H1 (cell line): ENCODE data around the gene VSIG10L2. TPM values are rescaled to one million over a fixed set of nuclear protein-coding genes. Genes with fewer than 3 reads are reported as not detected.
A peak's percentile ranks its signal among the peaks of the same experiment; 100 is the strongest.

ENCODE experiments used
- CTCF ChIA-PET: fragments of 300-600 bp; sonication (Branson Sonifier 250); formaldehyde crosslinking; loops from one replicate; lab custom pipeline; 2021; ENCODE audit not compliant: partially characterized antibody; lab: Charles Lee
- POLR2A ChIA-PET: fragments of 300-600 bp; sonication (Branson Sonifier 250); formaldehyde crosslinking; loops from one replicate; lab custom pipeline; 2021; ENCODE audit warnings: inconsistent platforms; ENCODE audit not compliant: partially characterized antibody; lab: Charles Lee
- DNase-seq, 2 experiments: peaks; one replicate each; pipeline versions ENCODE4 v3.0.0 to v3.0.0-alpha.2; 2010 to 2022; ENCODE audit warnings: low spot score in 2 of 2, low read depth in 1 of 2, mixed read lengths in 1 of 2
- FAIRE-seq: peaks from 2 replicates; lab custom pipeline; 2011; peaks lifted over from hg19 to GRCh38; lab: Jason Lieb, UNC
- H2AFZ ChIP-seq: 2 replicates; pipeline ENCODE4 v1.8.1; 2012; ENCODE audit warnings: low read length, inconsistent platforms
- H2AK5ac ChIP-seq: 2 replicates; pipeline ENCODE4 v1.6.1; 2013; ENCODE audit warnings: low read depth, low read length
- H2BK120ac ChIP-seq: replicated peaks from 2 replicates; pipeline ENCODE3; 2013; ENCODE audit warnings: low read depth, low read length, inconsistent platforms
- H2BK12ac ChIP-seq: 2 replicates; pipeline ENCODE4 v1.6.1; 2013; ENCODE audit warnings: low read depth, low read length
- H2BK15ac ChIP-seq: 2 replicates; pipeline ENCODE4 v1.6.1; 2013; ENCODE audit warnings: low read length
- H2BK20ac ChIP-seq: 2 replicates; pipeline ENCODE4 v1.6.1; 2013; ENCODE audit warnings: low read length
- H2BK5ac ChIP-seq: 2 replicates; pipeline ENCODE4 v1.6.1; 2013; ENCODE audit warnings: low read depth, low read length
- H3K14ac ChIP-seq: 2 replicates; pipeline ENCODE4 v1.6.1; 2013; ENCODE audit warnings: inconsistent platforms; ENCODE audit not compliant: insufficient read length
- H3K18ac ChIP-seq: 2 replicates; pipeline ENCODE4 v1.6.1; 2013; ENCODE audit warnings: low read length; ENCODE audit errors: extremely low read depth
- H3K23ac ChIP-seq: 2 replicates; pipeline ENCODE4 v1.6.1; 2013; ENCODE audit warnings: inconsistent platforms; ENCODE audit not compliant: insufficient read length
- H3K23me2 ChIP-seq: 2 replicates; pipeline ENCODE4 v1.6.1; 2013; ENCODE audit warnings: low read depth, low read length
- H3K27ac ChIP-seq: 2 replicates; pipeline ENCODE4 v1.6.1; 2011; ENCODE audit warnings: low read depth, low read length, inconsistent platforms
- H3K27me3 ChIP-seq, 4 experiments: replicated peaks in 1 of 4; 1 replicate in 1 of 4; 2 replicates in 3 of 4; pipeline versions ENCODE4 v1.6.1 to v1.8.1; 2011 to 2013; ENCODE audit warnings: low read length in 3 of 4, mild to moderate bottlenecking in 3 of 4, inconsistent platforms in 2 of 4, mixed read lengths in 2 of 4, moderate library complexity in 1 of 4; ENCODE audit not compliant: control insufficient read depth in 3 of 4, insufficient read depth in 3 of 4; ENCODE audit errors: extremely low read depth in 1 of 4
- H3K36me3 ChIP-seq, 4 experiments: 2 replicates each; pipeline versions ENCODE4 v1.6.1 to v1.8.1; 2011 to 2013; ENCODE audit warnings: mild to moderate bottlenecking in 4 of 4, low read length in 3 of 4, moderate library complexity in 2 of 4, control low read depth in 1 of 4, inconsistent platforms in 1 of 4; ENCODE audit not compliant: insufficient read depth in 4 of 4, control insufficient read depth in 2 of 4
- H3K4ac ChIP-seq: replicated peaks from 2 replicates; pipeline ENCODE3; 2013; ENCODE audit warnings: low read length, low read depth, mixed read lengths, inconsistent platforms; ENCODE audit not compliant: insufficient read length
- H3K4me1 ChIP-seq, 4 experiments: replicated peaks in 1 of 4; 1 replicate in 1 of 4; 2 replicates in 3 of 4; pipeline versions ENCODE4 v1.6.1 to v1.8.1; 2011 to 2013; ENCODE audit warnings: low read length in 3 of 4, inconsistent platforms in 2 of 4, mixed read lengths in 1 of 4; ENCODE audit not compliant: insufficient read depth in 4 of 4, control insufficient read depth in 3 of 4
- H3K4me2 ChIP-seq, 2 experiments: 2 replicates each; pipeline versions ENCODE4 v1.6.1 to v1.8.1; 2011 to 2013; ENCODE audit warnings: low read depth in 2 of 2, low read length in 2 of 2, control low read depth in 1 of 2, inconsistent platforms in 1 of 2, mild to moderate bottlenecking in 1 of 2; ENCODE audit not compliant: insufficient read depth in 1 of 2
- H3K4me3 ChIP-seq, 4 experiments: fragments of 200-600, 300-600 bp in 1 of 4; sonication (generic), shearing (Covaris generic), sonication (Bioruptor Twin) in 1 of 4; 2 replicates each; pipeline versions ENCODE4 v1.5.1 to v1.8.1; 2011 to 2016; ENCODE audit warnings: low read length in 4 of 4, low read depth in 3 of 4, control low read depth in 2 of 4, inconsistent platforms in 2 of 4, mild to moderate bottlenecking in 2 of 4, mixed read lengths in 1 of 4, moderate library complexity in 1 of 4; ENCODE audit not compliant: insufficient read depth in 2 of 4; ENCODE audit errors: extremely low read depth in 1 of 4
- H3K56ac ChIP-seq: replicated peaks from 2 replicates; pipeline ENCODE3; 2013; ENCODE audit warnings: low read depth, mild to moderate bottlenecking, mixed read lengths, low read length, inconsistent platforms; ENCODE audit not compliant: insufficient read length
- H3K79me1 ChIP-seq: 2 replicates; pipeline ENCODE4 v1.6.1; 2013; ENCODE audit warnings: low read depth, low read length, control low read depth
- H3K79me2 ChIP-seq, 2 experiments: 2 replicates each; pipeline versions ENCODE4 v1.6.1 to v1.8.1; 2012 to 2013; ENCODE audit warnings: low read length in 2 of 2, mild to moderate bottlenecking in 2 of 2, inconsistent platforms in 1 of 2; ENCODE audit not compliant: insufficient read depth in 2 of 2, control insufficient read depth in 1 of 2
- H3K9ac ChIP-seq, 4 experiments: replicated peaks in 1 of 4; 1 replicate in 1 of 4; 2 replicates in 3 of 4; pipeline versions ENCODE4 v1.6.1 to v1.8.1; 2011 to 2013; ENCODE audit warnings: low read depth in 3 of 4, low read length in 3 of 4, control low read depth in 2 of 4, mild to moderate bottlenecking in 2 of 4, moderate library complexity in 2 of 4, inconsistent platforms in 1 of 4; ENCODE audit errors: extremely low read depth in 1 of 4
- H3K9me3 ChIP-seq, 2 experiments: 2 replicates each; pipeline versions ENCODE4 v1.6.1 to v1.8.1; 2012 to 2013; ENCODE audit warnings: mild to moderate bottlenecking in 2 of 2, moderate library complexity in 2 of 2, control low read depth in 1 of 2, inconsistent platforms in 1 of 2, low read depth in 1 of 2, low read length in 1 of 2, mixed read lengths in 1 of 2; ENCODE audit not compliant: insufficient read depth in 2 of 2
- H4K20me1 ChIP-seq, 2 experiments: replicated peaks in 1 of 2; 2 replicates each; pipeline versions ENCODE3 to v1.8.1; 2011 to 2013; ENCODE audit warnings: inconsistent platforms in 2 of 2, low read length in 2 of 2, mild to moderate bottlenecking in 1 of 2; ENCODE audit not compliant: insufficient read depth in 2 of 2, control insufficient read depth in 1 of 2
- H4K5ac ChIP-seq: 2 replicates; pipeline ENCODE4 v1.6.1; 2013; ENCODE audit warnings: low read length, low read depth, mixed read lengths, inconsistent platforms; ENCODE audit not compliant: insufficient read length
- H4K8ac ChIP-seq: 2 replicates; pipeline ENCODE4 v1.8.0; 2013; ENCODE audit warnings: mild to moderate bottlenecking, moderate library complexity, low read length, inconsistent platforms; ENCODE audit not compliant: insufficient read depth; ENCODE audit errors: extremely low read depth
- H4K91ac ChIP-seq: replicated peaks from 2 replicates; pipeline ENCODE3; 2013; ENCODE audit warnings: low read length, mixed read lengths, inconsistent platforms; ENCODE audit not compliant: insufficient read length
- CREB1 ChIP-seq: IDR thresholded peaks from 2 replicates; pipeline ENCODE4 v1.6.1; 2012; ENCODE audit warnings: inconsistent platforms
- GTF2F1 ChIP-seq: IDR thresholded peaks from 2 replicates; pipeline ENCODE4 v1.6.1; 2012; ENCODE audit warnings: low read depth, low read length, improper control_type of control experiment, borderline replicate concordance
- POLR2AphosphoS5 ChIP-seq: IDR thresholded peaks from 2 replicates; pipeline ENCODE4 v1.6.1; 2011; ENCODE audit warnings: low read depth, low read length
- RAD21 ChIP-seq, 2 experiments: IDR thresholded peaks in 1 of 2; conservative IDR thresholded peaks in 1 of 2; 2 replicates each; pipeline ENCODE4 v1.6.1; 2011; ENCODE audit warnings: low read depth in 2 of 2, low read length in 2 of 2, improper control_type of control experiment in 1 of 2, inconsistent platforms in 1 of 2, mild to moderate bottlenecking in 1 of 2, moderate library complexity in 1 of 2
- RBBP5 ChIP-seq: IDR thresholded peaks from 2 replicates; pipeline ENCODE4 v1.7.1; 2012; ENCODE audit warnings: low read depth, mild to moderate bottlenecking, inconsistent platforms, low read length, moderate library complexity, borderline replicate concordance
- SP2 ChIP-seq: IDR thresholded peaks from 2 replicates; pipeline ENCODE4 v1.6.1; 2012; ENCODE audit warnings: mild to moderate bottlenecking, low read length, inconsistent platforms
- WGBS, 2 experiments: shearing (Covaris generic) in 1 of 2; methylation state at CpG; one replicate each; pipeline versions ENCODE4 v1.1.6 to v1.1.7; 2013 to 2015; ENCODE audit warnings: low lambda C conversion rate in 2 of 2, mixed read lengths in 2 of 2, inconsistent platforms in 1 of 2, low coverage in 1 of 2, missing lambda C conversion rate in 1 of 2; ENCODE audit not compliant: insufficient replicate concordance in 2 of 2, insufficient coverage in 1 of 2, insufficient read length in 1 of 2; ENCODE audit errors: extremely low coverage in 1 of 2, missing lambda C conversion rate in 1 of 2; 5-methylcytosine and 5-hydroxymethylcytosine counted together
- polyA plus RNA-seq, 7 experiments: library from polyadenylated mRNA; depleted of rRNA in 3 of 7; stranded (reverse) in 5 of 7; unstranded in 2 of 7; fragments of >200 nt in 5 of 7; fragments of 200-250 nt in 2 of 7; gene quantifications; 1 replicate in 5 of 7; 2 replicates in 1 of 7; 4 replicates in 1 of 7; pipeline versions ENCODE4 v1.2.1 to v1.2.3, GENCODE V29; 2011 to 2013; ENCODE audit warnings: missing spikeins in 2 of 7, mixed read lengths in 2 of 7
- total RNA-seq: library from RNA; stranded (reverse); fragmentation: NEBNext Ultra II Directional; extraction: Animal tissue kit (Norgen Biotek cat#: 25700); gene quantifications from 2 replicates; pipeline ENCODE4 v1.2.1, GENCODE V29; 2021
- TF ChIP-seq, protein P1 (sequence below), 3 experiments: IDR thresholded peaks; 1 replicate in 2 of 3; 2 replicates in 1 of 3; pipeline versions ENCODE4 v1.5.1 to v1.6.1; 2011; ENCODE audit warnings: low read length in 3 of 3, mild to moderate bottlenecking in 3 of 3, inconsistent platforms in 2 of 3, low read depth in 1 of 3, moderate library complexity in 1 of 3; ENCODE audit not compliant: insufficient read depth in 1 of 3; ENCODE audit errors: control extremely low read depth in 1 of 3

VSIG10L2 gene
- total and polyA plus RNA-seq, 2 of the 8 experiments (the other 6 are each of a cell fraction or from before 2014, with no cell fraction given) = not detected

DNA sequence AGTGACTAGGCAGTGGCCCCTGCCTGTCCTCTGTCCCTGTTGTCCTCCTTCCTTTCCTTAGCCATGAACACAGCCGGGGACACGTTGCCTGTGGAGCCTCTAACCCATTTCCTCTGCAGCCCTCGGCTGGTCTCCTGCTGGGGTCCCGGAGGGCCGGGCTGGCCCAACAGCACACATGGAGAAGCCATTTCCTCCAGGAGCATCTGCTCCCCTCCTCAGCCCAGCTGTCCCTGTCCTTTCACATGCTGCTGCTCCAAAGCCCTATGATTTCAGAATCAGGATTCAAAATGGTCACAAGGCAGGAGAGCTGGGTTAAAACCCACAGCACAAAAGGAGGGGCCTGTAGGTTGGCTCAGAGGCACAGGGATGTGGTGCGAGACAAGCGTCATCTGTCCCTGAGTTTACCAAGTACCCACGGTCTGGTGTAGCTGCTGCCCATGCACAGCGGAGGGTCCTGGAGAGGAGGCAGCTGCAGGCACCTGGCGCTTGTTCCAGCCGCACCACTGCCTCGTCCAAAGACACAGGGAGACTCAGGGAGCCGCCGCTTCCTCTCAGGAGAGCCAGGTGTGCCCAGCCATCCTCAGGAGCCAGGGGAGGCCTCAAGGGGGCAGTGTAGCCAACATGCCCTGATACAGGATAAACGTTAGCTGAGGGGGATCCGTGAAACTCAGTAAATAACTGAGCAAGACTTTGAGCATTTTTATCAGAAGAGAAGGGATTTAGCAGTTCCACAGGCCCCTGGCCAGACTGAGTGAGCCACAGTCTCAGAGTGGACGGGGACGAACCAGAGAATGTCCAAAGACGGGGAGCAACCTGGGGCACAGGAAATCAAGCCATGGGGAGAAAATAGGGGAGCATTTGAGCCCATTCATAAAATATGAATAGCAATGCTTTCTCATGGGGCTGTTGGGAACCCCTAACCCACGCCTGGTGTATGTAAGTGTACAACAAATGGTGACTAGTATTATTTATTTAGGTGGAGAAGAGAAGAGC, 3.9 kb upstream of the VSIG10L2 start:
- Histone ChIP-seq H3K9ac (peak overlapping the region in 1 of 4 experiments; percentile 4; a peak in 1 of 7 replicates), H2AK5ac (no peak overlapping the region), H3K18ac (peak overlapping the region; percentile 95), H3K56ac (no peak overlapping the region), H2BK5ac (peak overlapping the region; percentile 84; the same call in 1 of the 2 replicates), H3K23ac (no peak overlapping the region), H3K14ac (no peak overlapping the region), H4K5ac (peak overlapping the region; percentile 38), H3K36me3 (no peaks in the 10 kb centered on the region), H3K27me3 (no peaks in the 10 kb centered on the region), H2BK120ac (peak overlapping the region; percentile 51), H4K20me1 (no peaks in the 10 kb centered on the region), H3K23me2 (no peaks in the 10 kb centered on the region), H3K4me2 (peak overlapping the region; percentile 5 to 44), H4K91ac (peak overlapping the region; percentile 97), H3K4me3 (no peak overlapping the region), H2AFZ (peak overlapping the region; percentile 99), H2BK15ac (peak overlapping the region; percentile 96; the same call in 1 of the 2 replicates), H3K27ac (no peak overlapping the region), H3K79me2 (no peaks in the 10 kb centered on the region), H2BK20ac (peak overlapping the region; percentile 2), H3K79me1 (no peaks in the 10 kb centered on the region), H2BK12ac (peak overlapping the region; percentile 78), H3K9me3 (no peaks in the 10 kb centered on the region), H3K4me1 (peaks cover 7 to 11% (median 9%) of the 10 kb centered on the region in 4 experiments), H4K8ac (peak overlapping the region; percentile 92; the same call in 1 of the 2 replicates), H3K4ac (no peak overlapping the region)
- peak; percentile 64 to 91 for DNase-seq
- ChIA-PET POLR2A (interaction anchor here (1.1 to 1.7 kb wide), 3 partner anchors 9 to 327 kb away, joined by 4 read pairs; partner anchors contain the start of genes FOXRED1 and SRPRA), CTCF (interaction anchor here (0.6 to 8.2 kb wide), 39 partner anchors 8 to 270 kb away, joined by 3 to 76 read pairs (median 4); partner anchors contain the start of genes CDON, FAM118B and RPUSD4)
- peak; percentile 88 for FAIRE-seq
- 38% methylated on average over 20 of the region's 20 CpGs; no CpG with 5 or more reads in 1 of the 2 experiments for WGBS, 2 experiments
- no peak for TF ChIP-seq RBBP5
- no peak for TF ChIP-seq SP2
- TF ChIP-seq, protein P1, sequence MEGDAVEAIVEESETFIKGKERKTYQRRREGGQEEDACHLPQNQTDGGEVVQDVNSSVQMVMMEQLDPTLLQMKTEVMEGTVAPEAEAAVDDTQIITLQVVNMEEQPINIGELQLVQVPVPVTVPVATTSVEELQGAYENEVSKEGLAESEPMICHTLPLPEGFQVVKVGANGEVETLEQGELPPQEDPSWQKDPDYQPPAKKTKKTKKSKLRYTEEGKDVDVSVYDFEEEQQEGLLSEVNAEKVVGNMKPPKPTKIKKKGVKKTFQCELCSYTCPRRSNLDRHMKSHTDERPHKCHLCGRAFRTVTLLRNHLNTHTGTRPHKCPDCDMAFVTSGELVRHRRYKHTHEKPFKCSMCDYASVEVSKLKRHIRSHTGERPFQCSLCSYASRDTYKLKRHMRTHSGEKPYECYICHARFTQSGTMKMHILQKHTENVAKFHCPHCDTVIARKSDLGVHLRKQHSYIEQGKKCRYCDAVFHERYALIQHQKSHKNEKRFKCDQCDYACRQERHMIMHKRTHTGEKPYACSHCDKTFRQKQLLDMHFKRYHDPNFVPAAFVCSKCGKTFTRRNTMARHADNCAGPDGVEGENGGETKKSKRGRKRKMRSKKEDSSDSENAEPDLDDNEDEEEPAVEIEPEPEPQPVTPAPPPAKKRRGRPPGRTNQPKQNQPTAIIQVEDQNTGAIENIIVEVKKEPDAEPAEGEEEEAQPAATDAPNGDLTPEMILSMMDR (IDR thresholded peaks at IDR 0.05; ENCODE audit: control extremely low read depth in 1 of 3, insufficient read depth in 1 of 3, low read depth in 1 of 3, low read length in 3 of 3) = peak; percentile 74 to 92 (median 90)
- peak; percentile 71 to 78 for TF ChIP-seq RAD21 (IDR thresholded peaks at IDR 0.05 in 1 of 2, conservative IDR thresholded peaks at IDR 0.05 in 1 of 2; ENCODE audit: low read depth in 2 of 2, low read length in 2 of 2)
- TF ChIP-seq GTF2F1 = no peak
- peak; percentile 43; the same call in 1 of the 2 replicates for TF ChIP-seq CREB1
- TF ChIP-seq POLR2AphosphoS5 = no peak; the same call in 1 of the 2 replicates
